AG09319 (cell line): ENCODE measurements around the gene MYH14.

Source experiments
- DNase-seq: peaks from one replicate; pipeline ENCODE4 v3.0.0-alpha.2; 2010; ENCODE audit warnings: low read depth; ENCODE audit errors: extremely low read depth
- TF ChIP-seq, protein P1 (sequence below): IDR thresholded peaks from 2 replicates; pipeline ENCODE4 v1.5.1; 2011; ENCODE audit warnings: low read depth, mild to moderate bottlenecking, inconsistent platforms, low read length, moderate library complexity

The MYH14 gene

DNA sequence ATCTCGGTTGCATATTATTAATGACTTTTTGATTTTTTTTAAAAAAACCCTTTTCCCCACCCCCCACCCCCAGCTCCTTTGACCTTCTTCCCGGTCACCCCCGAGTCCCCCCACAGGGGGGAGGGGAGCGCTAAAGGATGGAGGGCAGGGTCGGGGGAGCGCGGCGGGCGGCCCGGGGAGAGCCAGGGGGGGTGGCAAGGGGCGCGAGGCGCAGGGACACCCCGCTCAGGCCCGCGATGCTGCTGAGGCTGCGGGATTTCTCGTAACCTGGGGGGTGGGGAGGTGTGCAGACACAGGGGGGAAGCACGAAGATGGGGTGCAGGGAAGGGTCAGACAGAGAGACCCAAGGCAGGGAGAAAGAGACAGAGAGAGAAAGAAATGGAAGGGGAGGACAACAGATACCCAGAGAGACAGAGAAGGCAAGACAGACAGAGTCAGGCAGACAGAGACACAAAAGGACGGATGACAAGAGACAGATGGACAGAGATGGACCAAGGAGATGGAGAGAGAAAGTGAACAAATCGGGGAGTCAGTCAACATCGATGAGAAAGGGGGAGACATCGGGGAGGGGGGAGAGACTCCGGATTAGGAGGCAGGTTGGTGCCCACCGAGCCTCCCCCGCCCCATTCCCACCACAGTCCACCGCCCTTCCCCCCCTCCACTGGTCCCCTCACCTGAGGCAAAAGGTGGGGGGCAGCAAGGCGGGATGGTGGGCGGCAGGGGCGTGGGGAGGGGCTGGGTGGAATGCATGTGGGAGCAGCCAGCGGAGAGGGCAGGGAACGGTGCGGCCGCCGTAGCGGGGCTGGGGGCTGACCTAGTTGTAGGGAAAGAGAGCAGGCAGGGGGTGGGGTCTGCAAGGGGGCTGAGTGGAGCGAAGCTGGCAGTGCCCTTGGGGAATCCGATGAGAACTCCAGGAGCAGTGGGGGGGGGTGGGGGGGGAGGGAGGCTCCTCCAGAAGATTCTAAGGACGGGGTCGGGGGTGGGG, 111.6 kb downstream of the MYH14 start:
- DNase-seq, result no peak
- TF ChIP-seq, protein P1, sequence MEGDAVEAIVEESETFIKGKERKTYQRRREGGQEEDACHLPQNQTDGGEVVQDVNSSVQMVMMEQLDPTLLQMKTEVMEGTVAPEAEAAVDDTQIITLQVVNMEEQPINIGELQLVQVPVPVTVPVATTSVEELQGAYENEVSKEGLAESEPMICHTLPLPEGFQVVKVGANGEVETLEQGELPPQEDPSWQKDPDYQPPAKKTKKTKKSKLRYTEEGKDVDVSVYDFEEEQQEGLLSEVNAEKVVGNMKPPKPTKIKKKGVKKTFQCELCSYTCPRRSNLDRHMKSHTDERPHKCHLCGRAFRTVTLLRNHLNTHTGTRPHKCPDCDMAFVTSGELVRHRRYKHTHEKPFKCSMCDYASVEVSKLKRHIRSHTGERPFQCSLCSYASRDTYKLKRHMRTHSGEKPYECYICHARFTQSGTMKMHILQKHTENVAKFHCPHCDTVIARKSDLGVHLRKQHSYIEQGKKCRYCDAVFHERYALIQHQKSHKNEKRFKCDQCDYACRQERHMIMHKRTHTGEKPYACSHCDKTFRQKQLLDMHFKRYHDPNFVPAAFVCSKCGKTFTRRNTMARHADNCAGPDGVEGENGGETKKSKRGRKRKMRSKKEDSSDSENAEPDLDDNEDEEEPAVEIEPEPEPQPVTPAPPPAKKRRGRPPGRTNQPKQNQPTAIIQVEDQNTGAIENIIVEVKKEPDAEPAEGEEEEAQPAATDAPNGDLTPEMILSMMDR, result no peak

DNA sequence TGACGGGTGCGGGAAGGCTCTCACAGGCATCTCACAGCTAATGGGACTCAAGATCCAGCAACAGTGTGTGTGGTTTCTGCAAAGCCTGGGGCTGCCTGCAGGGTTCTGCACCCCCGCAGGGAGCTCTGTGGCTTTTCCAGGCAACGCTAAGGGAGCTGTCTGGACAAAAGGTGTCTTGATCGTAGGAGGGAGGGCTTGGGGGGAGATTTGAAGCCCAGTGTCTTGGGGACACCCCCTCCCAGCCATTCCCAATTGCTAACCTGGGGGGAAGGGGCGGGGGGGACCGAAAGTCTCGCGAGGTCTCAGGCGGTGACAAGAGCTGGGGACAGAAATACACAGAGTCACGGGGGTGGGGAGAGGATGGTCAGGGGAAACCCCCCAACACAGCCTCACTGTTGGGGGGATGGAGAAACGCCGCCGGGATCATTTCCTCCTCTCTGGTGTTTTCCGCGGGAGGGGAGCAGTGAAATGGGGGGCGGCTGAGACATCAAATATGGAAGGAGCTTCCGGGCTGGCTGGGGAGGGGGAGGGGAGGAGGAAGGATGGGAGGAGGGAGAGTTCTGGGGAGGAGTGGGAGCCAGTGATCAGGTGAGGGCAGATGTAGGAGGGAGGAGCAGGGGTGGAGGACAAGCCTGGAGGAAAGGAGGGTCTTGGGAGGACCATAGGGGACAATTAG, 112.5 kb downstream of the MYH14 start:
- no peak for DNase-seq
- TF ChIP-seq, protein P1, result no peak

DNA sequence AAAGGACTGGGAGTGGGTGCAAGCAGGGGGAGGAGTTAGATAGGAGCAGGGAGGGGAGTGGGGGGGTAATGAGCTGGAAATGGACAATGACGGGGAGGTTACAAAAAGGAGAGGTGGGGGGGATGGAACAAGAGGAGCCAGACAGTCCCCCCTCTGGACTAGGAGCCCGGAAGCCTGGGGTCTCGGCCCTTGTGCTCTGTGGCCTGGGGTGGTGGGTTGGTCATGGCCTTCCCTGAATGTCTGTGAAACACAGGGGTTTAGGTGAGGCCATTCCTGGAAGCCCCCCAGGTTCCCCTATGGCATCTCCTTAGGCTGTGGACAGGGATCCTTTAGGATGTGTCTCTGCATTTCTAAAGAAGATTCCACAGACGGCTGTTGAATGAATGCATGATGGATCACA, 113.7 kb downstream of the MYH14 start:
- no peak for DNase-seq
- TF ChIP-seq, protein P1, result no peak

DNA sequence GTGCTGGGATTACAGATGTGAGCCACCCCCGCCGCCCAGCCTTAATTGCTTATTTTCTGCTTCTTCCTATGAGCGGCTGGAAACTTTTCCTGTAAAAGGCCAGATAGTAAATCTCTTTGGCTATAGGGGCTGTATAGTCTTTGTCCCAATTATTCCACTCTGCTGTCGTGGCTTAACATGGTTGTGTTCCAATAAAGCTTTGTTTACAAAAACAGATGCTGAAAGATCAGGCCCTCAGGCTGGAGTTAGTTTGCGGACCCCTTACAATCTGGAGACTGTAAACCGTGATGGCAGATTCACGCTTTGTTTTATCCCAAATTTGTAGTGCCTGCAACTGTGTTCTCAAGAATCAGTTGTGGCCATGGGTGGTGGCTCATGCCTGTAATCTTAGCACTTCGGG, 115.0 kb downstream of the MYH14 start:
- no peak for DNase-seq
- TF ChIP-seq, protein P1, result no peak

DNA sequence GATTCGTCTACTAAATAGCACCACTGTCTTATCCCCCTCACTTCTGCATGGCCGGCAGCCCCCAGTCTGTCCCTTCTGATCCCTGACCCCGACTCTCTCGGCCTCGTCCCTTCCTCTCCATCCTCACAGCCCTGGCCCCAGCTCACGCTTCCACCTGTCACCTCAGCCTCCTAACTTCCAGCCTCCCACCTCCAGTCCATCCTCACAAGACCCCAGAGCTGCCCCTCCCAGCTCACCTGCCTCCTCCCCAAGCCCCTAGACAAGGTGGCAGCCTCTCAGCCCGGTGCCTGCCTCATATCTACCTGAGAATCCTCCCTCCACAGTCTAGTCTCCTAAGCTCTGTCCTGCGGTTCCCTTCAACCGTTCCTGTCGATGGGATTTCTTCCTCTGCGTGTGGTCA, 115.7 kb downstream of the MYH14 start:
- DNase-seq, result no peak
- TF ChIP-seq, protein P1, result no peak

DNA sequence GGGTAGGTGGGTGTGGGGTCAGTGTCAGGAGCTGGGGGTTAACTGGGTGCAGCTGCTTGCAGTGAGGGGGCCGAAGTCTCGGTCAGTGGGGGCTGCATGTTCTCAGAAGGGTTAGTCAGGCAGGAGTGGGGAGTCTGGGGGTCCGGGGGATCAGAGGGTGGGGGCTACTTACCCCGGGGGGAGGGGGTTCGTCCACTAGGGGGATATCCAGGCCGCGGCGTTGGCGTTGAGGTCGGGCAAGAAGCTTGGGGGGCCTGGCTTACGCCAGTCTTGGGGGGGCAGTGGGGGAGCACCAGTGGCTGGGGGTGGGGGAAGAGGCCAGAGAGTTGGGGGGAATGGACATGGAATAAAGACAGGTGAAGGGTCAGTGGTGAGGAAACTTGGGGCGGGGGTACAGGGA, 116.6 kb downstream of the MYH14 start:
- TF ChIP-seq, protein P1, result no peak
- DNase-seq, result no peak

DNA sequence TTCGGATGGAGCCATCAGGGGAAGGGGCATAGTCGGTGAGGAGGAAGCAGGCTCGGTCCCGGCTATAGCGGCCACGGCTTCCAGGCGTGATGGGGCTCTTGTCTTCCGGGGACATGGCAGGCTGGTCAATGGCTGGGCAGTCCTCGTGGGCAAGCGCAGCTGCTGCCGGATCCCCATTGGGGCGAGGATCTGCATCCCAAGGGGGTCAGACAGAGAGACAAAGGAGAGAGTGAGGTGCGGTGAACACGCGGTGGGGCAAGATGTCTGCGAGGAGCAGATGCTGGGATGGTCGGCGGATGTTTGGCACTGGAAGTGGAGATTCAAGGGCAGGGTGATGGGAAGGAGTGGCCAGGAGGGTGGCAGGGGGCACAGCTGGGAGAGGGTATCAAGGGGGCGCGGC, 117.2 kb downstream of the MYH14 start:
- TF ChIP-seq, protein P1, result no peak
- DNase-seq, result no peak
